H1 (cell line): ENCODE measurements around the gene GALNT4. TPM values are rescaled to one million over a fixed set of nuclear protein-coding genes. Genes with fewer than 3 reads are reported as not detected.

Experiments
- FOSL1 ChIP-seq: IDR thresholded peaks from 2 replicates; pipeline ENCODE4 v1.6.1; 2011; ENCODE audit warnings: mild to moderate bottlenecking, low read depth, low read length, moderate library complexity; ENCODE audit not compliant: insufficient read depth
- ZNF274 ChIP-seq: IDR thresholded peaks from 2 replicates; pipeline ENCODE4 v1.7.0; 2012; ENCODE audit warnings: low read length, borderline replicate concordance; ENCODE audit errors: extremely low read depth
- polyA plus RNA-seq, 7 experiments: library from polyadenylated mRNA; depleted of rRNA in 3 of 7; stranded (reverse) in 5 of 7; unstranded in 2 of 7; fragments of >200 nt in 5 of 7; fragments of 200-250 nt in 2 of 7; gene quantifications; 1 replicate in 5 of 7; 2 replicates in 1 of 7; 4 replicates in 1 of 7; pipeline versions ENCODE4 v1.2.1 to v1.2.3, GENCODE V29; 2011 to 2013; ENCODE audit warnings: missing spikeins in 2 of 7, mixed read lengths in 2 of 7
- total RNA-seq: library from RNA; stranded (reverse); fragmentation: NEBNext Ultra II Directional; extraction: Animal tissue kit (Norgen Biotek cat#: 25700); gene quantifications from 2 replicates; pipeline ENCODE4 v1.2.1, GENCODE V29; 2021
- TF ChIP-seq, protein P1 (sequence below): IDR thresholded peaks from 2 replicates; pipeline ENCODE4 v1.6.1; 2011; ENCODE audit warnings: low read depth, mild to moderate bottlenecking, low read length; ENCODE audit not compliant: insufficient read depth

Gene GALNT4
- total and polyA plus RNA-seq, 2 of the 8 experiments (the other 6 are each of a cell fraction or from before 2014, with no cell fraction given) = 0.45 to 3.3 TPM

DNA sequence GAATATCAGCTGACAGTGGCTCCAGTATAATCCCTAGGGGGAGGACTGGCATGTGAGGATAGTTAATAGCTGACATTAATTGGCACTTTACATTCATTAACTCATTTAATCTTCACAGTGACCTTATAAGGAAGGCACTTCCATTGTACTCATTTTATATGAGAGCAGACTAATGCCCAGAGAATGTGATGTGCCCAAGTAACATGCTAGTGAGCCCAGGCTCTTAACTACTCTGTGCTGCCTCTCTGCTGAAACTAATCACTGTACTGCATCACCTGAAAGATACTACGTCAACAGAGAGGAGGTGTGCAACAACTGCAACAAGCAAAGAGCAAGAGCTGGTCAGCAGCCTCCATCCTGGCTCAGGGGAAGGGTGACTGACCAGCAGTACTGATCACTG is 40.1 kb downstream of the GALNT4 start (continued):
- TF ChIP-seq, protein P1, sequence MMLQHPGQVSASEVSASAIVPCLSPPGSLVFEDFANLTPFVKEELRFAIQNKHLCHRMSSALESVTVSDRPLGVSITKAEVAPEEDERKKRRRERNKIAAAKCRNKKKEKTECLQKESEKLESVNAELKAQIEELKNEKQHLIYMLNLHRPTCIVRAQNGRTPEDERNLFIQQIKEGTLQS = no peak
- TF ChIP-seq FOSL1 (no peak), ZNF274 (no peak)
